Mesenteric fat pad (tissue), 1 donor: ENCODE data around the gene CRYBB1. TPM values are rescaled to one million over a fixed set of nuclear protein-coding genes. Genes with fewer than 3 reads are reported as not detected.

Experiments
- DNase-seq: peaks from one replicate; pipeline ENCODE4 v3.0.0-alpha.2; 2020; ENCODE audit warnings: low spot score
- total RNA-seq: library from RNA; stranded (reverse); fragmentation: NEBNext Ultra II Directional; extraction: Animal tissue kit (Norgen Biotek cat#: 25700); gene quantifications from one replicate; pipeline ENCODE4 v1.2.1, GENCODE V29; 2021
- donor health status: DM: yes; HTN: yes; CAD: no.

The CRYBB1 gene
- total RNA-seq, 1 donor from 2014 or later, result 2.8 TPM

DNA sequence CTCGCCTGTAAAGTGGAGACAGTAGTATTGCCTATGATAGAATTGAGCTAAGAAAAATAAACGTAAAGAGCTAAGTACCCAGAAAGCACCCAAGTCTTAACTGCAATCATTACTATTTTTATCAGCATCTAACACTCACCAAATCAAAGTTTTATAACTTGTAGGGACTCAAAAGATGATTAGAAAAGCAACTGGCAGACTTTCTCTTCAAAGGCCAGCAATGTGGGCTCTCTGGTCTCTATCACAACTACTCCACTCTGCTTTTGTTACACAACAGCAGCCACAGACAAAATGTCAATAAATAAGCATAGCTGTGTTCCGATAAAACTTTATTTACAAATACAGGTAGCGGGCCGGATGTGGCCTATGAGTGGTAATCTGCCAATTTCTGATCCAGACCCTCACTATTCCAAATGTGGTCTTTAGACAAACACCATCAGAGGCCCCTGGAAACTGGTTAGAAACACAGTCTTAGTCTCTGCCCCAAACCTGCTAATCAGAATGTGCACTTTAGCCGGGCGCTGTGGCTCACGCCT, 36.1 kb downstream of the CRYBB1 start:
- DNase-seq, result no peak

GRCh38 chr22:26581026-26581425, 36.8 kb downstream of the CRYBB1 start:
- DNase-seq, result no peak

- DNase-seq, result no peak
Observed at GRCh38 chr22:26580240-26580962, 37.4 kb downstream of the CRYBB1 start.

- no peak for DNase-seq
Observed at GRCh38 chr22:26579331-26579886, 38.4 kb downstream of the CRYBB1 start.

GRCh38 chr22:26577081-26577480, 40.7 kb downstream of the CRYBB1 start:
- no peak for DNase-seq

DNA sequence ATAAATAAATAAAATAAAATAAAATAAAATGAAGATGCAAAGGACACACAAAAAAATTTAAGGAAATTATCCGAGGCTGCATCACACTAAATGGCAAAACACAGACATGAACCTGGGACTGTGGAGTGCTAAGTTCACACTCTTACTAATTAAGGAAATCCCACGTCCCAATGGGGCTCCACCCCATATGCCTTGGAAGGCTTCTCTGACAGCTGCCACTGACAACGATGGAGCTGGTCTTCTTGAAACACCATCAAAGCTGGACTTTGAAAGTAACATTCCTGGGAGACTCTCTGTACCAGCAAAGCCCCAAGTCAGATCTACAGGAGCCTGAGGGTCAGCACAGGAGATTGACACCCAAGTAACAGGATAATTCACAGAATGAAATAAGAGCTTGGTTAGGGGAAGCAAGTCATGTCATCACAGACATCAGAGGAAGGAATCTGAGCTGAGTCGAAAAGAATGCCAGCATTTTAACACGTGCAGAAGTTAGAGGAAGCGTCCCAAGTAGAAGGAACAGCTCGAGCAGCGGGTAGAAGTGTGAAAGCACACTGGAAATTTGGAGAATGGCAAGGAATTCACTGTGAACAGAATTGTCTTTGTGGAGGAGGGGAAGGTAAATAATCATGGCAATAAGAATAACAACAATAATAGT, 41.7 kb downstream of the CRYBB1 start:
- no peak for DNase-seq

- DNase-seq, result no peak
Observed at GRCh38 chr22:26574001-26574723, 43.7 kb downstream of the CRYBB1 start.

GRCh38 chr22:26573026-26573662, 44.7 kb downstream of the CRYBB1 start:
- no peak for DNase-seq

DNA sequence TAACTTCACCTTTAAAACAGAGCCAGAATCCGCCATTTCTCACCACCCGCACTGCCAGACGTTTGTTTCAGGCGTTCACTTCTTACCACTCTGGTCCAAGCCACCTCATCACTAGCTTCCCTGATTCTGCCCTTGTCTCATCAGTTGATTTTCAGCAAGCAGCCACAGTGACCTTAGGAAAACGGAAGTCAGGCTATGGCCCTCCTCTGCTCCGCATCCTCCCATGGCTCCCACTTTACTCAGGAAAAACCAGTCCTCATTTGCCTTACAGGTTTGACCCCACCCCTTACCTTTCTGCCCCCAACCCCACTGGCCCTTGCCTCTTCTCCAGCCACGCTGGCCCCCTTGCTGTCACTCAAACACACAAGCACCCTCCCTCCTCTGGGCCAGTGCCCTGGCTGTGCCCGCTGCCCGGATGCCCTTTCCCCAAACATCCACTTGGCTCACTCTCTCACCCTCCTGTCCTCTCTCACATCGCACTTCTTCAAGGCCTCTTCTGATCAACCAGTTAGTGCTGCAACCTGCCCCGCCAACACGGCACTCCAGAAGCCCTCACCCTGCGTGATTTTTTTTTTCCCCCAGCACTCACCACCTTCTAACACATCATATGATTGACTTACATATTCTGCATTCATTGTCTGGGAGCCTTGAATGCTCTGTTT, 46.8 kb downstream of the CRYBB1 start:
- DNase-seq, result no peak

DNA sequence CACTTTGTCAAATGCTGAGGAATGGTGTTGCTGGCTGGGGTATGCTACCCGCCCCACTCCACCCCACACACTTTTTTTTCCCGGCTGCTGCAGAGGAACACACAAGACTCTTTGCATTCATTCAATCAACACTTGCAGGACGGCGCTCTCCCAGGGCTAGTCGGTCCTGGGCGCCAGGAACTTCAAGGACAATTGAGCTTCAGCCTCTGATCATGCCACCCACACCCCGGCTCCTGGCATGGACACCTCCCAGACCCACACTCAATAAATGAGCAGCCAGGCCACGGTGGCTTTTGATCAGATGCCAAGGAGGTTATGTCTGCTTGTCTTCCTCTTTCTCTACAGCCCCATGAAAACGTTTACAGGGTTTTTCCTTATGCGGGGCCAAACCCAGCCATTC, 47.7 kb downstream of the CRYBB1 start:
- DNase-seq, result no peak

GRCh38 chr22:26568207-26568706, 49.6 kb downstream of the CRYBB1 start:
- no peak for DNase-seq

GRCh38 chr22:26567610-26568009, 50.2 kb downstream of the CRYBB1 start:
- DNase-seq, result no peak

- DNase-seq, result no peak
Observed at GRCh38 chr22:26566994-26567393, 50.8 kb downstream of the CRYBB1 start.

- no peak for DNase-seq
Observed at GRCh38 chr22:26565889-26566288, 51.9 kb downstream of the CRYBB1 start.

DNA sequence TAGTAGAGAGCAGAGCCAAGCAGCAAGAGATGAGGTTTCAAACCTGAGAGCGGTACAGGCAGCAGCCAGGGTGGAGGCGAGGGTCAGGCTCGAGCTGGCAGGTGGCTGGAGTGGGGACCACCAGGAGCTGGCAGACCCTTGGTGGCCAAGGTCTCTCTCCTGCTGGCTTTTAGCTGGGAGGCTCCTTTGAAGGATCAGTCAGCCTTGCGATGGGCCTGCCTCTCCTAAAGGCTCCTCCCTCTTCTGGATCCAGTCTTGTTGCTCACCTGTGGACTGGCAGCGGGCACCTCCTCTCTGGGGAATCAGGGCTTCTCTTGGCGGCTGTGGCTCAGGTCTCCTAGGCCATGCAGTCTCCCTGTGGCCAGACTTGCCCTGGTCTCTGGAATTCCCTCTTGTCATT, 52.6 kb downstream of the CRYBB1 start:
- DNase-seq, result no peak

- no peak for DNase-seq
Observed at GRCh38 chr22:26564672-26565071, 53.2 kb downstream of the CRYBB1 start.

- no peak for DNase-seq
Observed at GRCh38 chr22:26564181-26564580, 53.6 kb downstream of the CRYBB1 start.

GRCh38 chr22:26563022-26563421, 54.8 kb downstream of the CRYBB1 start:
- no peak for DNase-seq

- DNase-seq, result no peak
Observed at GRCh38 chr22:26561756-26562417, 55.9 kb downstream of the CRYBB1 start.
